ENCODE results near the gene FGFR2. TPM values are rescaled to one million over a fixed set of nuclear protein-coding genes. Genes with fewer than 3 reads are reported as not detected.

FGFR2 gene
- total RNA-seq, 1 donor from 2014 or later: 7.4 TPM

DNA sequence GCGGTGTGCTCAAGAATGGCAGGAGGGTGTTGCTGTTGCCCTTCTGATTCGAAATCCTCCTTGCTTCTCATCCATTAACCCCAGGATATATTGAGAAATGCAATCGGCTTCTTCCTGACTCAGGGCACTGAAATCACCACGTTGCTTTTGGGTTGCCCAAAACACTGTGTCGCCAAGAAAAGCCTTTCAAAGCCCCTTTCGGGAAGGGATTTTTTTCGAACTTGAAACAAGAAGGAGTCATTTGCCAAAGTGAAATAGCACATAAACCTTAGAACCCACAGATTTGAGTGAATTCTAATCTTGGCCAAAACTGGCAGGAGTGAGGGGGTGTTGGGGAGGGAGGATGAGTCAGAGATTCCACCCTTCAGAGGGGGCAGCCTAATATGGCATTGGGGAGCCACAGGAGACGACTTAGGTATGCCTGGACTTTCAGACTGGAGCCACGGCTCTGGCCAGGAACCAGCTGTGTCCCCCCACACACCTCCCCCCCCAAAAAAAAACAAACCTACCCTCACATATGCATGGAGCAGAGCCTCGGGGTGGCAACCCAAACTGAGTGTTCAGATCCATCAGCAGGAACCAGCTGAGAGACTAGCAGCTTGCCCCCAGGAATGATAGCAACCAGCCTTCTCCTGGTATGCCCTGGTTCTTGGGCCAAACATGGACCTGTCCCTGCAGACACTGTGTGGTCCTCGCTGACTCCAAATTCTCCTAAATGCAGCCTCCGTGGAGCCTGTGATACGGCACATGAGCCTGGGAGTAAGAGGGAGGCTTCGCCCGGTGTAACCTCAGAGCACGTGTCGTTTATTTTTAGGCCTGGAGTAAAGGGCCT is 138.4 kb downstream of the FGFR2 start:
- H3K4me1 Mint-ChIP-seq (ENCODE audit: low read depth, unreplicated experiment): no peaks in the 10 kb centered on the region
- peaks cover 1% of the 10 kb centered on the region for H3K9me3 Mint-ChIP-seq (ENCODE audit: unreplicated experiment)
- H3K36me3 Mint-ChIP-seq (ENCODE audit: unreplicated experiment): peaks cover 5% of the 10 kb centered on the region
- H3K27me3 Mint-ChIP-seq (ENCODE audit: unreplicated experiment): no peaks in the 10 kb centered on the region
- no peak for DNase-seq
- no peak overlapping the region for H3K27ac Mint-ChIP-seq (ENCODE audit: unreplicated experiment)
- H3K4me3 Mint-ChIP-seq (ENCODE audit: unreplicated experiment): no peak overlapping the region
- TF ChIP-seq, protein P1, sequence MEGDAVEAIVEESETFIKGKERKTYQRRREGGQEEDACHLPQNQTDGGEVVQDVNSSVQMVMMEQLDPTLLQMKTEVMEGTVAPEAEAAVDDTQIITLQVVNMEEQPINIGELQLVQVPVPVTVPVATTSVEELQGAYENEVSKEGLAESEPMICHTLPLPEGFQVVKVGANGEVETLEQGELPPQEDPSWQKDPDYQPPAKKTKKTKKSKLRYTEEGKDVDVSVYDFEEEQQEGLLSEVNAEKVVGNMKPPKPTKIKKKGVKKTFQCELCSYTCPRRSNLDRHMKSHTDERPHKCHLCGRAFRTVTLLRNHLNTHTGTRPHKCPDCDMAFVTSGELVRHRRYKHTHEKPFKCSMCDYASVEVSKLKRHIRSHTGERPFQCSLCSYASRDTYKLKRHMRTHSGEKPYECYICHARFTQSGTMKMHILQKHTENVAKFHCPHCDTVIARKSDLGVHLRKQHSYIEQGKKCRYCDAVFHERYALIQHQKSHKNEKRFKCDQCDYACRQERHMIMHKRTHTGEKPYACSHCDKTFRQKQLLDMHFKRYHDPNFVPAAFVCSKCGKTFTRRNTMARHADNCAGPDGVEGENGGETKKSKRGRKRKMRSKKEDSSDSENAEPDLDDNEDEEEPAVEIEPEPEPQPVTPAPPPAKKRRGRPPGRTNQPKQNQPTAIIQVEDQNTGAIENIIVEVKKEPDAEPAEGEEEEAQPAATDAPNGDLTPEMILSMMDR (IDR thresholded peaks at IDR 0.05; ENCODE audit: partially characterized antibody, unreplicated experiment): no peak

DNA sequence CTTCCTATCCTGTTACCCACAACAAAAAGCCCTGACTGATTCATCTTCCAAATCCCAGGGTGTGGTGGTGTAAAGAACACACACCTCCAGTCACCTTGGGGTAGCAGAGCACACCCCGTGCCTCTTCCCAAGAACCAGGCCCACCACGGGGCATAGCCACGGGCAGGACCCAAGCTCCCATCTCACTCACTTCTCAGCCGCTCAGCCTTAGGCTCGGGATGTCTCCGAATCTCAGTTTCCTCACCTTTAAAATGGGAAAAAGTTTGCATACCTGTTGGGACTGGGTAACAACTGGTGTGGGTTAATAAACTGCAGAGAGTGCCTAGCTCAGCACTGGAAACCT is 139.0 kb downstream of the FGFR2 start:
- Mint-ChIP-seq H3K27me3 (ENCODE audit: unreplicated experiment) (no peaks in the 10 kb centered on the region), H3K4me3 (ENCODE audit: unreplicated experiment) (no peak overlapping the region), H3K27ac (ENCODE audit: unreplicated experiment) (no peak overlapping the region), H3K9me3 (ENCODE audit: unreplicated experiment) (peaks cover 1% of the 10 kb centered on the region), H3K36me3 (ENCODE audit: unreplicated experiment) (peaks cover 5% of the 10 kb centered on the region), H3K4me1 (ENCODE audit: low read depth, unreplicated experiment) (no peaks in the 10 kb centered on the region)
- TF ChIP-seq, protein P1 (IDR thresholded peaks at IDR 0.05; ENCODE audit: partially characterized antibody, unreplicated experiment): no peak
- DNase-seq: no peak

DNA sequence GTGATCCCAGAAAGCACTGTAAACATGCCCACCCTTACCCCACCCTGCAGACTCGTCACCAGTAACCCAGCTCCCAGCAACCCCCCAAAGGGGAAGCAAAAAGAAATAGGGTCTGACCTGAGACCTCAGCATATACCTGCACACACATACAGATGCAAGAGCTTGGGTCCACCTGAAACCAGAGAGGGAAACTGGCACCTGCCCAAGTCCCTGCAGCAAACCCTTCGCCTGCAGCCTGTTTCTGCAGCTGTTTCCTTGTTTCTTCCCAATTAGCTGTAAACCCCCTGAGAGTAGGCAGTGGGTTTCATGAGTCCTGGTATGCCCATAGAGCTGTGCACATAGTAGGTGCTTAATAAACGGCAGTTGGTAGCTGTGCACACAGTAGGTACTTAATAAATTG is 140.5 kb downstream of the FGFR2 start:
- no peaks in the 10 kb centered on the region for H3K4me1 Mint-ChIP-seq (ENCODE audit: low read depth, unreplicated experiment)
- no peak for DNase-seq
- H3K27ac Mint-ChIP-seq (ENCODE audit: unreplicated experiment): no peak overlapping the region
- H3K27me3 Mint-ChIP-seq (ENCODE audit: unreplicated experiment): peaks cover 1% of the 10 kb centered on the region
- TF ChIP-seq, protein P1 (IDR thresholded peaks at IDR 0.05; ENCODE audit: partially characterized antibody, unreplicated experiment): no peak
- peaks cover 5% of the 10 kb centered on the region for H3K36me3 Mint-ChIP-seq (ENCODE audit: unreplicated experiment)
- H3K9me3 Mint-ChIP-seq (ENCODE audit: unreplicated experiment): no peaks in the 10 kb centered on the region
- H3K4me3 Mint-ChIP-seq (ENCODE audit: unreplicated experiment): no peak overlapping the region

DNA sequence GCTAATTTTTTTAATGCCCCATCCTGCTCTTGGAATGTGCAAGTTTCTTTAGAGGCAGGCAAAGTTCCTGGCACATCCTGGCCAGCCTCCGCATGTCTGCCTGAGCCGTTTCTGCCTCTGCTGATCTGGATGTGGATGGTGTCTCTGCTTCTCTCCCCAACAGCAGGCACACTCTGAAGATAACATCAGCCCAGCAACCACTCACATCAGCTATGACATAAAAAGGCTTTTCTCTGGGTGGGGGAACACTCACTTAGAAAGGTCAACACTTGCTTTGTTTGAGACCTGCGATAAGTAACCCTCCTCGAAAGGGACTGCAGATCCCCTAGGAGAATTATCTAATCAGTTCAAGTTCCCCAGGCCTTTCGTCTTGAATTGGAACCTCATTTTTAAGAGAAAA is 142.9 kb downstream of the FGFR2 start:
- TF ChIP-seq, protein P1 (IDR thresholded peaks at IDR 0.05; ENCODE audit: partially characterized antibody, unreplicated experiment): no peak
- Mint-ChIP-seq H3K4me3 (ENCODE audit: unreplicated experiment) (no peak overlapping the region), H3K27ac (ENCODE audit: unreplicated experiment) (no peak overlapping the region)

DNA sequence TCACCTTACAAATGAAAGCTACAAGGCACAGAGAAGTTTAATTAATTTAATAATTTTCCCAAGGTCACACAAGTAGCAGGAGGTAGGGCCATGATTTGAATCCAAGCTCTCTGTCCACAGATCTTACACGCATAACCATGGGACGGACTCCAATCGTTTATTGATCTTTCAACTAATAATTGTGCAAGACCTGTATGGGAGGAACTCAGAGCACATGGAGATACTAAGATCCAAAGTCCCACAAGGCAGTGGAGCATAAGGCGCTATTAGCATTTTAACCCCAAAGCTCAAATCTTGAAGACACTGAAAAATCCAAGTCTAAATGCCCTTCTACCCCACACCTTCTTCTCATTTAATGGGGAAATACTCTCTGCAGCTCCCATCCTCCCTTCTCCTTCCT is 143.5 kb downstream of the FGFR2 start:
- no peak overlapping the region for H3K4me3 Mint-ChIP-seq (ENCODE audit: unreplicated experiment)
- DNase-seq: no peak
- peaks cover 5% of the 10 kb centered on the region for H3K36me3 Mint-ChIP-seq (ENCODE audit: unreplicated experiment)
- no peaks in the 10 kb centered on the region for H3K4me1 Mint-ChIP-seq (ENCODE audit: low read depth, unreplicated experiment)
- peaks cover 3% of the 10 kb centered on the region for H3K27me3 Mint-ChIP-seq (ENCODE audit: unreplicated experiment)
- TF ChIP-seq, protein P1 (IDR thresholded peaks at IDR 0.05; ENCODE audit: partially characterized antibody, unreplicated experiment): no peak
- peaks cover 2% of the 10 kb centered on the region for H3K9me3 Mint-ChIP-seq (ENCODE audit: unreplicated experiment)
- H3K27ac Mint-ChIP-seq (ENCODE audit: unreplicated experiment): no peak overlapping the region

More for the DNA sequence above, 142.9 kb downstream of the FGFR2 start:
- Mint-ChIP-seq H3K4me1 (ENCODE audit: low read depth, unreplicated experiment) (no peaks in the 10 kb centered on the region), H3K27me3 (ENCODE audit: unreplicated experiment) (peaks cover 3% of the 10 kb centered on the region), H3K9me3 (ENCODE audit: unreplicated experiment) (peaks cover 2% of the 10 kb centered on the region), H3K36me3 (ENCODE audit: unreplicated experiment) (peaks cover 5% of the 10 kb centered on the region)
- no peak for DNase-seq
